Endothelial cell of hepatic sinusoid (primary cell): Measurements from ENCODE around the gene FBN1.

Experiments used
- in situ Hi-C: cut with HindIII; loops from 2 replicates; pipeline ENCODE4 v1.10.0; 2017; ENCODE audit warnings: low sequenced_read_pairs

FBN1 gene

DNA sequence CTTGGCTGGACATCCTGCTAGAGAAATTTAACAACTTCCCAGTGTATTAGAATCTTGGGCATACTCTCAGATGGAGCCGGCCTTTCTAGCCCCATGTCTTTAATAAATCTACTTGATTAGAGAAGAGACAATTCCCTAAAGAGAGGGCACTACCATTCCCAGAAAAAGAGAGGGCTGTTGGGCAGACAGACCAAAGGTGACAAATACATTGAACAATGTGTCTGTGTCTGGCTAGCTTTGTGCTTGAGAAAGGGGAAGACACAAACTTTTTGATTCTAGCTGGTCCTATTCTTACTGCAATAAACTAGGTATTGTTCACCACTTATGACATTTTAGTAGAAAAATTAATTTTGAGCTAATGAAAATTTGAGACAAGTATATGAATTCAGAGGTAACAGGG lies 256.6 kb downstream of the FBN1 start:
- in situ Hi-C loops: no loop called here

- in situ Hi-C loops: no loop called here
These were observed 257.3 kb downstream of the FBN1 start for GRCh38 chr15:48388016-48388851.

DNA sequence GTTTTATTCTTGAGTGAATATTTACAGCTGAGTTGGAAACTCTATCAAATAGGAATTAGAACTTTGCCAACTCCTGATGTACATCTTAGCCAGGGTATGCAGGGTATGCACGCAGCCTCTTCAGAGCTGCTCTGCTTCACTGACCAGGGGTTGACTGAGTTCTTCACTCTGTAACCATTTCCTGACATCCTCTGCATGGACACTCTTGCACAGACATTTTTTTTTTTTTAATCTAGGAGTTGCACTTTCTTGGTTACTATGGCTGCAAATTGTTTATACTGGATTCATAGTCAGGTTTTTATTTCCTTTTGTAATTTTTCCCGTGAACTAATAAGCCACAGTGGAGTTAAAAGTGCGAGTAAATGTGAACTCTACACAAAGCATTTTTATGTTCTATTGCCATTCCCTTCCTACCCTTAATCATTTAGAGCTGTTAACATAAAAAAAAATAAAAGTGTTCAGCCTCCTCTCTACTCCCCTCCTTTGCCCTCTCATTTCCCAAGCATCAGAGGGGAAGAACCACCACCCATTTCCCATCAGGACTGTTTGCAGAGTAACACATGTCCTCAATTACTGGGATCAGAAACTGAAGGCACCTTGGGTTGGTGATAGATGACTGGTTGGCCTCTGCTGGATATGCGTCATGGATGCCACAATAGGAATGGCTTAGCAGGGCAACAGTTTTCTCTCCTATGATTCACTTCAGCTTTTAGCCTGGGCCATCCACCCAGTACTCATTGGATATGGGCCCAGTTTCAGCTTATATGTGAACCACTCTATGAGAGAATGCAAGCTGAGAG lies 260.3 kb downstream of the FBN1 start:
- in situ Hi-C loops: no loop called here

GRCh38 chr15:48384616-48385015 lies 260.9 kb downstream of the FBN1 start:
- in situ Hi-C loops: no loop called here

- in situ Hi-C loops: no loop called here
These were observed 262.5 kb downstream of the FBN1 start for GRCh38 chr15:48383031-48383430.

DNA sequence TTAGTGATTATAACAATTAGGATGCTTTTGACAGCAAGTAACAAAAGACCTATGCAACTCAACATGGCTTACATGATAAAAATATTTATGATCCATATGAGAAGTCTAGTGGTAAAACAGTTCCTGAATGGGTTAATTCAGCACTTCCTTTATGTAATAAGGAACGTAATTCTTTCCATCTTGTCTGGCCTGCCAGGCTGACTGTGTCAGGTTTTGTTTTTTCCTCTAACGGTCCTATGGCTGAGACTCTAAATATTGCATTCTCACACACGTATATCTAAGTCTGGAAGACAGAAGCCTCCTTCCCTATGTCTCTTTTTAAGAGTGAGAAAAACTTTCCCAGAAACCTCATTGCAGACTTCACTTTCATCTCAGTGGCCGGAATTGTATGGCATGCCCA lies 263.6 kb downstream of the FBN1 start:
- in situ Hi-C loops: no loop called here

GRCh38 chr15:48380198-48380597 lies 265.3 kb downstream of the FBN1 start:
- in situ Hi-C loops: no loop called here

- in situ Hi-C loops: no loop called here
These were observed 269.7 kb downstream of the FBN1 start for GRCh38 chr15:48375767-48376166.

DNA sequence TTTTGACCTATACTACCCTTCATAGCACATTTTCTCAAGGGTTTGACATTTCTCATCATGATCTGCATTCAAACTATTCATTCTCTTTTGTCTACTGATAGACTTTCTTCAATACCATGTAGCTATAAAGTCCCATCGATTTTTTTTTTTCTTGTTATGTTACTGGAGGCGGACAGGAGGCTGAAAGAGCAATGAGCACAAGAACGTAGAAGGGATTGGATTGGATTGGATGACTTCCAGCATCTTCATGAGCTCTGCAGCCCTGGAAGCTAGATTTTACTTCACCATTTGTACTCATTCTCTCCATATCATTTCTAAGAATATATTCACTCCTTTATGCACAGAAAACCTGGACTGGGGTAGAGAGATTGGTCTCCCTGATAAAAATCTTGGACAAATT lies 271.0 kb downstream of the FBN1 start:
- in situ Hi-C loops: no loop called here

DNA sequence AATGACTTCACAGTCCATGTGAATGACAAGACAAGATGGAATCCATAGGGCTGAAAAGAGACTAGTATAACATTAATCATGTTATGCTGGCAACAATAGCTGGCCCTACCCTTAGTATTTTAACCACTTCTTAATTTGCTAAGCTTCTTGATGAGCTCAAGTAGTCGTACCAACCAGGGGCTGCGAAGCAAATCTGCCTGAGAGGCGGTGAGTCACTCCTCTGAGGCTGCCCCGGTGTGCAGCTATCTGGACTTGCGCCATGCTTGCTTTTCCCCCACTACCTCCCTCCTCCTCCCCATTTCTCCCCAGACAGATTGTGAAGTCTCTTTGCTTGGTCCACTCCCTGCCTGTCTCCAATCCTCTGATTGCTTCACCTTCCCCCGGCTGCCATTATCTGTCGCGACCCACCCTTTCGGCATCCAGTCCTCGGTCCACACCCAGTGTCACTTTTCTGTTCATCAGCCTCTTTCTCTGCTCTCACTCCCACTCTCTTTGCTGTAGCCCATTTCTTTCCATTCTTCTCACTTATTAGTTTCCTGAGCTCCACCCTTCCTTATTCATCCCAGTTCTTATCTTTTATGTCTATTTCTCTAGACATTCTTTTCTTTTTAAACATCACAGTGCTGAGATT lies 271.6 kb downstream of the FBN1 start:
- in situ Hi-C loops: no loop called here

DNA sequence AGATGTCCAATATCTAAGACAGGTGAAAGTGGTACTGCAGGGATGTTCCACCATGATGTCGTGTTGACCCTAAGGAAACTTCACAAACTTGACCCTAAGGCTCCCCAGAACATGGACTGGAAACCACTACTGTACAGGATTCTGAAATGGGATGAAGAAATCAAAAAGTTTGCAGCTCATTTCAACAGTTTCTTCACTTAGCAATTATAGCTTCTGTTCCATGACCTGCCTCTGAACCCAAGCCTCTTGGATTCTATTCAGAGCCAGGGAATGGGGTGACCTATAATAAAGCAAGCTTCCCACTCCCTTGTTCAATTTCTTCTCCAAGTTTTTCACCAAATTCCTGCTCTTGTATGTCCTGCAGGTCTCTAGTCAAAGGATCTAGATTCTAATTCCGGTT lies 273.5 kb downstream of the FBN1 start:
- in situ Hi-C loops: no loop called here

- in situ Hi-C loops: no loop called here
These were observed 274.0 kb downstream of the FBN1 start for GRCh38 chr15:48371550-48371949.

- in situ Hi-C loops: no loop called here
These were observed 275.0 kb downstream of the FBN1 start for GRCh38 chr15:48370460-48370859.

DNA sequence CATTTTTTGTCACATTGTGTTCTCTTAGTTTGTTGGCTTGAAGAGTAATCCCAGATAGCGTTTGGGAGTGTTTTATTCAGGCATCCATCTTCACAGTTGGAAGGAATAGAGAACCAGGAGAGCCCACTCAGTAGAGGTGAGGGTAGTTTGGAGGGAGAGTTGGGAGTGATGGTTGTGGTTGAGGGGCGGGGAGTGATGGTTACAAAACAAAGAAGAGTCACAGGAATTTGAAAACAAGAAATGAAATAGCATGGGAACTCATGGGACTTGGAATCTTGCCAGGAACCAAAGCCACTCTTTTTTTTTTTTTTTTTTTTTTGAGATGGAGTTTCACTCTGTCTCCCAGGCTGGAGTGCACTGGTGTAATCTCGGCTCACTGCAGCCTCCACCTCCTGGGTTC lies 278.0 kb downstream of the FBN1 start:
- in situ Hi-C loops: no loop called here

DNA sequence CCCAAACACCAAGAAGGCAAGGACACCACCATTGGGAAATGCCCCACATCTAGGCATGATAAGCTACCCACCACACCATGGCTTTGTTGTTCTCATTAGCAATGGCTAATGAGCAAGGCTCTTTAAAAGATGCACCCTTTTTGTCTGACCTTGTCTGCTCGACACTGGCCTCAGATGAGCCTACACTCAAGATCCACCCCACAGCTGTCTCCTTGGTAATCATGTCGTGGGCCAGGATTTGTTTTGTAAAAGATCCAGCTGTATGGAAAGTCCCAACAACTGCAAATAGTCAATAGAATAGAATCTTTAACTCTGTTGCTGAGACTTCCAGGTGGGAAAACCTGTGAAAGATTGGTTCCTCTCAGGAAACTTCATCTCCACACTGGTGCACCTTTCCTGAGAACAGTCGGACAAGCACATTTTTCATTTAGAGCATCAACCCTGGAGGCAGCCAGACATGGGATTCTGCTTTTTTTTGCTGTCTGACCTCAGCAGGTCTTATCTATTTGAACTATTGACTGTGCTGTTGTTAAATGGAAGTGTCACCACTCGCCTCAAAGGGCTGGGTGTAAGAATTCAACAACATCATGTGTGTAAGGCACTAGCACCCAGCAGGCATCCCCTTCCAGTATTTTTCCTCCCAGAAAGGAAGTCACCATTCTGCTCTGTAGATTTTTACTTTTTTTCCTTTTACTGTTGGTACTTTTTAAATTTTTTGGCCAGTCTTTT lies 278.8 kb downstream of the FBN1 start:
- in situ Hi-C loops: no loop called here

DNA sequence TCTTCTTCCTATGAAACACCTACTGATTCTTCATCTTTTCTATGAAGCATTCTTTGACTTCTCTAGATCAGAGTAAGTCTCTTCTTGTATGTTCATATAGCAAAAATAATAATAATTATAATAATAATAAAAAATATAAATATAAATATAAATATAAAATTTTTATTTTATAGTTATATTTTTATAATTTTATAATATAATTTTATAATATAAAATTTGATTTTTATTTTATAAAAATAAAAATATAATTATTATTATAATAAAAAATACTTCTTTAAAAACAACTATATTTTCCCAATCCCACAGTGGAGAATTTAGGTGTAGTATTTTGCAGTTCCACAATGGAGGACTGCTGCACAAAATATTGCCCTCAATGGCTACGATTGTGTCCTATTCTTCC lies 279.9 kb downstream of the FBN1 start:
- in situ Hi-C loops: no loop called here

- in situ Hi-C loops: loop anchor here (5.0 kb wide), 1 partner anchor 34 kb away; no protein-coding TSS in a partner anchor
These were observed 282.0 kb downstream of the FBN1 start for GRCh38 chr15:48363474-48363873.

- in situ Hi-C loops: loop anchor here (5.0 kb wide), 1 partner anchor 36 kb away; no protein-coding TSS in a partner anchor
These were observed 283.8 kb downstream of the FBN1 start for GRCh38 chr15:48361685-48362084.

DNA sequence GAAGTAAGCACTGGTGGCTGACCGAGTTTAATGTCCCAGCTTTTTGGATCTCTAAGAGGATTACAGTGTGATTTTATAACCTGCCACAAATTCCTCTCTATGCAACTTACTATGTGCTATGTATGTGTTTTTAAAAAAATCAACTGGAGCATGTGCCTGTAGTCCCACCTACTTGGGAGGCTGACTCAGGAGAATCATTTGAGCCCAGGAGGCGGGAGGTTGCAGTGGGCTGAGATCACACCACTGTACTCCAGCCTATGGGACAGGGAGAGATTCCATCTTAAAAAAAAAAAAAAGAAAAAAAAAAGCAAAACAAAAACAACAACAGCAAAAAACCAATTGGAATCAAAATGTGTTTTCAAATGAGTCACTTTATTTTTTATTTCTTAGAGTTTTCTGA lies 284.7 kb downstream of the FBN1 start:
- in situ Hi-C loops: loop anchor here (5.0 kb wide), 1 partner anchor 36 kb away; no protein-coding TSS in a partner anchor
